Epidermal melanocyte (primary cell): ENCODE measurements around the gene ARHGAP15.

Experiments used
- DNase-seq: peaks from one replicate; pipeline ENCODE4 v3.0.0; 2011; ENCODE audit warnings: low spot score; ENCODE audit not compliant: insufficient read length

The ARHGAP15 gene

DNA sequence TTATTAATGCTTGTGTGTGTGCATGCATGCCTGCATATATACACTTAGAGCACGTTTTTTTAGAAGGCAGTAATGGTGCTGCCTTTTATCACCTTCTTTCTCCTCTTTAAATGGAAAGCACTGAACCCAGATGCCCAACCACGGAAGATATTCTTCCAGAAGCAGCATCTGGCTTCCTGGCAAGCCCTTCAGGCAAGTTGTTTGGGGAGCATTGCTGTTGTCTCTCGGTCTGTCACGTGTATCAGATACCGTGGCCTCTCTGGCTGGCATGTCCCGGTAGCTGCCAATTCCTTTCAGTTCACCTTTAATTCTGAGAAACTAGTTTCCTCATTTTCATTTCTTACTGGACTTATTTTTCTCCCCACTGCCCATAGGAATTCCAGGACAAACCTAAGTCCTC is 587.8 kb downstream of the ARHGAP15 start:
- DNase-seq = no peak

DNA sequence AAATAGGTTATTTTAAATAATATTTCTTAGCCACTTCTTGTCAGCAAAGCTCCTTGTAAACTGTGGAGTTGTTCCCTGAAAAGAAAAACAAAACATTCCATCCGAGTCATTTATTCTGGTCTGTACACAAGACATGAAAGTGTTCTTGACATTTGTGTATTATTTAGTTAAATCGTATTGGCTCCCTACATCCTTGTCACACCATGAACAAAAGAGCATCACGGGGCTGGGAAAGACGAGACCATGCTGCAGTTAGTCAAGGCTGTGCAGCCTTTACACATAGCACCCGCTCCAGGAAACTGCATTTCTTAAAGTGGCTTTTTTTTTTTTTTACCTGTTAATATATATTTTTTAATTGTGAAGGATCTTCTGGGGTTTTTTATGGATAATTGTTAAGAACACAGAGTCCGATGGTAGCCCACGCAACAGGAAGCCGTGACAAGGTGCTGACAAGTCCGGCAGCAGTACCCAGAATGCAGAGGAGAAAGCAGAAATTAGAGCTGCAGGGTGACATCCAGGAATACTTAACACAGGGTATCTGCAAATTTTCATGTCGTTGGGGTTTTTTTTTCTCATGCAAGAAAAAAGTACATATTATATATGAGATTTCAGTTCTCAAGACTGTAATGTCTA is 588.4 kb downstream of the ARHGAP15 start:
- DNase-seq = no peak

DNA sequence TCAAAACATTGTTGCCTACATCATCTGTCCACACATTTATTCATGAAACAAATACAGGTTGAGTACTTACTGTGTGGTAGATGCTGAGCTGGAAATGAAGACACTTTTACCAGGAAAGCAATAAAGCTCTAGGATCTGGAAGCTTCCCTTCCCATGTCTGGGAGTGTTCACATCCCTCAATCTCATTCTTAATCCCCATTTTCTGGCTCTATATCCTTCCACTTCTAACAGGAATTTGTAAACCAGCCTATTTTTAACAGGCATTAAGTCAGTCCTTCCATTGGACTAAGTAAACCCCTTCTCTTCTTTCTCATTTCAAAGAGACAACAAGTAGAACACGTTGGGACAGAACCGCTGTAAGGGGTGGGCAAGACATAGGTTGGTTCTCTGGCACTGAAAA is 589.5 kb downstream of the ARHGAP15 start:
- no peak for DNase-seq

DNA sequence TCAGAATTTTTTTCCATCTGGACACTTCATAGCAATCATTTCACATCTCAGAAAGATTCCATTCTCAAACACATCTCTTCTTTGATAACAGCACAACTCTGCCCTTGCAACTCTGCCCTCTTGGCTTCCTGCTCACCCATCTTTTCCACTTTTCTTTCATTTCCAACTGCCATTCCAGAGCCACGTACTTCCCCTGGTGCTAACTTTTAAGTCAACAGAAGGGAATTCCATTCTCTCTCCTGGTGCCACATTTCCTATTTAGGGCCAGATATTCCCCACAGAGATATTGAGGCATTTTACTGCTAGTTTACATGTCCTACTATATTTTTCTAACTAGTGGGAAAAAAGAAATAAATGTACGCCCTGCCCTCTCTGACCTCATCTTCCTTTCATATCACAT is 590.2 kb downstream of the ARHGAP15 start:
- no peak for DNase-seq

DNA sequence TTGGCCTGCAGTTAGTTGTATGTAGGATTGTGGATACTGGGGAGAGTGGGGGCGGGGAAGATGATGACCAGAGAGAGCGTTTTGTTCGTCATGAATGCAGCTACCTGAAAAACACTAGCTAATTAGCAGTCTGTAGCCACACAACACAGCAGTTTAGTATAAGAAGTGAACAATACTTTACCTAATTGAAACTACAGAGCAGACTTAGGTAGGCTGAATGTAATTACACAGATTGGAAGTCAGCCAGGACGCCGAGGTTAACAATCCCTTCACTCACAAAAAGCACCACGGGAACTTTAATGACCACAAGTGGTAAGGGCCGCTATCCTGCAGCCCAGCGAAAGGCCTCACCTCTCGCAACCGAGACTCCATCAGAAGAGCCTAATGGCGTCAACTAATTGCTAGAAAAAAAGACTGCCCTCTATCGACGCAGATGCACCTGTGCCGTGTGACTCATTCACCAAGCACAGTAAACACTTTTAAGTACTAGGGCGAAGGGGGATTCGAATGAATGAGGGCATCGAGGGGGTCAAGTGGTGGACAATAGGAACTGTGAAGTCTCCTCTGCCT is 591.0 kb downstream of the ARHGAP15 start:
- no peak for DNase-seq

DNA sequence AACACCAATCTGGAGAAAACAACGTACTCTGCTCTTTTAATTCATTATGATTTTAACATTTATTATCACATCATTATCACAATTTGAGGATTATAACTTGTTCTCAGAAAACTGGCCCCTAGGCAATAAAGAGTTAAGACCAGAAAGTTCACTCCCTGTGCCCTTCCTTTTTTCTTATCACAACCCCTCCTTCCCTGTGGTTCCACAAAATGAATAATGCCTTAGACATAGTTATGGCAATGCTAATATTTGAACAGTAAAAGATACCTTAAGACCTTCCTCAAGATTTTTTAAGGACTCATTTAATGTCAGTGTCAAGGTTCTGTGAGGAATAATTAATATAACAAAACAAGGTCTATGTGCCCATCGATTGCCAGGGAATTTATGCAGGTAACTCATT is 596.2 kb downstream of the ARHGAP15 start:
- no peak for DNase-seq

DNA sequence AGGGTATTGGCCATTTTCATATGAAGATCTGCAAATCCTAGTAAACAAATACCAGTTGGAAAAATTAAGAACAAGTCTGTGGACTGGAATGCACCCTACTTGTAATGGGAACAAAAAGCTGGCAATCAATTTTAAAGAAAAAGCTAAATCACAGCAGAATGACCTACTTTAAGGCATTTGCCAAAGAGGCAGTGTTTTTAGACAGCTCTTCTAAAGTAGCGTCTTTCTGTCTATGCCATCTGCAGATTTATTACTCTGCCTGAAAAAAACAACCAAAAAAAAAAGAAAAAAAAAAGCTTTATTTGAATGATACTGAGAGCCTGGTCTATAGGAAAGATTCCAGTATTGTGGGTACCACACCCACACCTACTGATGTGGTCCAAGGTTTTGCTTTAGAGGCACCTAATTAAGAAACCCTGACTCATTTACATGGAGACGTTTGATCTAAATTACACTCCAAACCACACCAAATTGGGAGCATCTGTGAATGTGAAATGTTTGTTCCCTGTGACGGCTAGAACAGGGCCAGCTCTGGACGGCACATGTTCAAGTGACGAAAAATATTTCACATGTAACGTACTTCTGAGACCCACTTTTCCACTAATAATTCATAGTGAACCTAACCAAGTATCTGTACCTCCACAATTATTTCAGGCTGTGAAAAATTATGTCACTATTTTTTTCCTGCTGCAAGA is 597.1 kb downstream of the ARHGAP15 start:
- DNase-seq = no peak

DNA sequence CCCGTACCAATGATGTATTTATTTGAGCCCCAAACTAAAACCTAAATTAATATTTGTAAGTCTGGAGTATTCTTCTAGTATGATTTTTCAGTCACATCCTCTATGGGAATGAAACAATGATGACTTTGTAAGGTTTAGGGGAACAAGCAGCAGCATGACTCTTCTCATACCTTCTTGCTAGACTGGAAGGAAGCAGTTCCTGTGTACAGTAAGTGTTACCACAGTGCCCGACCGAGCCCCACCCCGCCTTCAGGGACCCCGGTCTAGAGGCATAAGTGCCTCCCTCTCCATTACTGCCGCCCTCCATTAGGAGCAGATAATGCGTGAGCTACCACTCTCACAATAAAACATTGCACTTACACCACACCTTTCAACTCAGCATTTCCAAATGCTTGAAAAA is 599.3 kb downstream of the ARHGAP15 start:
- DNase-seq = no peak

DNA sequence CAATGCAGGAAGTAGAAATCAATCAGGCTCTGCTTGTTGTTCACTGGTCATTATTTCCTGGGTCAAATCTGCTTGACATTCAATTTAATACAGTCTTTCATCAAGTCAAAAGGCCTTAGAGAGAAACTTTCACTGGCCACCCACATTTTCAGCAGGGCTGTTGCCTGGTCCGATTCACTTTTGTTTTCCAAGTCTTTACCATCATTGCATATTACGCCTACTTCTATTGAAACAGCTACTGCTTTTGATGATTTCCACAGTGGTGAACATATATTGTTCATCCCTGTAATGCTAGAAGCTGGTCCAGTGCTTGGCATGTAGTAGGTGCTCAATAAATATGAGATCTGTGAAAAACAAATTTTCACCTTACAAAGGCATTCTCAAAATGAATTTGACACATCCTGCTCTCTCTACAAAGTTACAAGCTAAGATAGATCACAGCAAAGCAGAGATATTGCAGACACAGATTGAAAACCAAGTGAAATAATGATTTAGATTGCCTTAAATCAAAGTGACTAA is 600.1 kb downstream of the ARHGAP15 start:
- DNase-seq = no peak

DNA sequence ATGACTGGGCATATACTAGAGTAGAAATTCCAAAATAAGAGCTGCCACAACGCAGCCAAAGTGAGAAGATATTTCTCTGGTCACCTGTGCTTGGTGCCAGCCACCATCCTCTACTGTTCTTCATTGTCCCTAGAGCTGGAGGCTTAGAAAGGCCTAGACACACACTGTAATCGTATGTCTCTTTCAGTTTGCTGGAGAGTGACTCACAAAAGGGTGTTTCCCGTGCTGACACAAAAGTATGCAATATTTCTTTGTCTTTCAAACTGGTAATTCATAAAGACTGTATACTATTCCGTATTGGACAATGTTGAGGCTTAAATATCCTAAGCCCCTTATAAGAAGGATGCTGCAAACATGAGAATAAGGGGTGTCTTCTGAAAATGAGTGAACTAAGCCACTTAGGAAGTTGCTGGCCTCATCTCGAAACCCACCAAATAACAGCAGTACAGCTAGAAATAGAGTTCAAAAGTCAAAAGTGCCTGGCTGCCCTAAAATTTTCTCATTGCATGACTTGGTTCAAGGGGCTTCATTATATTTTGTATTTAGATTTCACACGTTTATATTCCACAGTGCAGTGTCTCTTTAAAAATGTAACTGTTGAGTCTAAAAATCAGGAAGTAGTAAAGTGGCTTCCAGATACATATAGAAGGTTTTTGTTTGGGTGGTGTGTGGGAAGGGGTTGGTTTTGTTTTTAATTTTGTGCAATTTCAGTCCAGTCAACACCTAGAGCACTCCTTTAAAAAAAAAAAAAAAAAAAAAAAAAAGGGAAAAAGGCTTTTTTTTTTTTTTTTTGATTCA is 601.1 kb downstream of the ARHGAP15 start:
- DNase-seq = no peak

DNA sequence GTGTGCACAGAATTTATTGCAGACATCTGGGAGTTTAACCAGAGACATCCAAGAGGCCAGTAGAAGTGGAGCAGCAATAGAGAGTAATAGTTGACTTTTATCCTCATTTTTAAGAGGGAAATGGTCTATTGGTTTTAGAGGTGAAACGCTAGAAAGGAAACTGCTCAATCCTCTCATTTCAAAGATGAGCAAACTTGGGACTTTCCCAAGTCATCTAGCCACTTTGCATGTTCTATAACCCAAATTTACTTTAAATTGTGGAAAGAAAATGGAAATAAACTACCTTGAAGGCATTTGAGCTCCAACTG is 601.7 kb downstream of the ARHGAP15 start:
- no peak for DNase-seq

DNA sequence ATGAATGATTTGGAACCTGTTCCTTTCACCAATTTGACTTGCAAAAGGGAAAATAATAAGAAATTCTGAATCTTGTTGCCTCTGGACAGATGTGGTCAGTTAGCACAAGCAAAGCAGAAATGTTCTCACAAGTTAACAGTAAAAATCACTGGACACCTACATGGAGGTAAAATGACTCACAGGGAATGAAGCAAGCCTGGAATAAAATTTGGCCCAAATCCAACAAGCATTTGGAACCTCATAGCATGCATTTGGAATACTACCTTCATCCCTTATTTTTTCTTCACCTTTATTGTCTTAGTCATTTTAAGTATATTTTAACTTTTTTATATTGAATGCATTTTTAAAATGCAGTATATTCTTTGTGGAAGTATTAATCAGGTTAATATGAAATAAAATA is 602.9 kb downstream of the ARHGAP15 start:
- no peak for DNase-seq

DNA sequence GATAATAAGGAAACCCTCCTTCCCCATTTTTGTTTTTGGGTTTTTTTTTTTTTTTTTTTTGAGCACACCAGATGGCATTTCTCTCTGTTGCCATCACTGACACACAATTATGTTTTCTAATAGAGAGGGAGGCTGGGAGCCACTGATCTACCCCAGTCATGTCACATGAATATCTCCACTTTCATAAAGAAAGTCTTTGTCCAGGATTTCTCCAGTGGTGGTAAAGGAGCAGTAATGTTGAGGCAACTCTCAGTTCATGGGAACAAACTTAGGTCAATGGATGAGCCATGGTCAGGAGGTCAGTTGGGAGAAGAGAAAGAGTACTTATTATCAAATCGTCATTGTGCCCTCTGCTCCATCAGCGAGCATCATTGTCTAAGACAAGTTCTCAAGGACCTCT is 603.7 kb downstream of the ARHGAP15 start:
- DNase-seq = peak; percentile 41

DNA sequence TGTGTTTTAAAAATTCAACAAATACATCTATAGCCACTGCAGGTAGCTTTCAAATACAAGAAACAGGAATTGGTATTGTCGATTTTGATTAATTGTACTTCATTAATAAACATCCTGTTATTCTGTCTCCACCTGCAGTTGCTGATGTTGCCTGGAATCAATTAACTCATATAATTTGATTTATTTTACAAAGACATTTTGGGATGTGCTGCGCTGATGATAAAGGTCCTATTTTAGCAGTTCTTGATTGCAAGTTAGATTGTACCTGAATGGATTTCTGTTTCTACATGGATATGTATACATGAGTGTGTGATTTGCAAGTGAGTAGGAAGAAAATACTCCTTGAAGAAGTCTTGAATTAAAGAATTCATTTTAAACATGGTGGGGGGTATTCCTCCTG is 605.3 kb downstream of the ARHGAP15 start:
- no peak for DNase-seq

DNA sequence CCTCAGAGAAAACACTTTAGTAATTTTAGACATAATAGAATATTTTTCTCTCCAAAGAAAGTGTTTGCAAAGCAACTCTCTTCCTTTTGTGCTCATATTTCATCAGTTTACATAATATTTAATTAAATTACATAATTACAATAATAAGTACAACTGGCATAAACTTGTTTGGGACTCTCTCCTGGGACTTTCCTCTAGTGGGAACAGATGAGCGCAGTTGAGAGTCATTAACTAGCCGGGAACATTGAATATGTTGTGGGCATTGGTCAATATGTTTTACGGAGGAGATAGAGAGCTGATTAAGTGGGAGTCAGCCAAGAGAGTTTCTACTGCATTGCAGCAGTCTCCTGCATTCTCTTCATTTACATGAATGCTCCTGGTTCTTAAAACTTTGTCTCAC is 607.7 kb downstream of the ARHGAP15 start:
- no peak for DNase-seq

DNA sequence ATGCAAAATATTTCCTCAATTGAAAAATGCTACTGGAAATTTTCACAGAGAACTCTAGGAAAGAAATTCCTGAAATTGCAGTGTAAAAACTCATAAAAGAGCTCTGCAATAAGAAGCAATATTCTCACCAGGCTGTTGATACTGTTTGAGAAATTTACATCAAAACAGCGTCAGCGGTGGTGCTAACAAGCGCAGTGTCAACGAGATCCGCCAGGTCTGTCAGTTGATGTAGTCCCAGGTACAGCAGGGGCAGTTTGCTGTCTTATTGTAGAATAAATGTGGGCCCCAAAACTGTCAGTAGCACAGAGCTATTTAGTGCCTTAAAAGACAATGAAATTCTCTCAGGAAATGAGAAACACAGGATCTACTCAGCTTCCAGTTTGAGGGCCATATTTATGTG is 611.2 kb downstream of the ARHGAP15 start:
- no peak for DNase-seq

DNA sequence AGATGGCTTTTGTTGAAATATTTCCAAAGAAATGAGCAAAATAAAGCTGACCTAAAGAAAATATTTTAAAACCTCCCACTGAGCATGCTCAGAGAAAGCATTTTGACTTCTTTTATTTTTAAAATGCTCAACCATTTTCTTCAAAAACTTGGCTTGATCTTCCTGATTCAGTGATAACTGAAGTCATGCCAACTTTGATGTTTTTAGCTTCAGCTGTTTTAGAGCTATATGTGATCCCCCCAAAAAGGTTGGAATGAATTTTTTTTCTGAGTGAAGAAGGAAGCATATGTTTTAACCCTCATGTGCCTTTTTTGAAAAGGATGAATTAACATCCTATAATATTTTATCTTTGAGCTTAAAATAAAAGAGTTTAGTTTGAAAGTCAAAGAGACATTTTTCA is 612.0 kb downstream of the ARHGAP15 start:
- DNase-seq = no peak

DNA sequence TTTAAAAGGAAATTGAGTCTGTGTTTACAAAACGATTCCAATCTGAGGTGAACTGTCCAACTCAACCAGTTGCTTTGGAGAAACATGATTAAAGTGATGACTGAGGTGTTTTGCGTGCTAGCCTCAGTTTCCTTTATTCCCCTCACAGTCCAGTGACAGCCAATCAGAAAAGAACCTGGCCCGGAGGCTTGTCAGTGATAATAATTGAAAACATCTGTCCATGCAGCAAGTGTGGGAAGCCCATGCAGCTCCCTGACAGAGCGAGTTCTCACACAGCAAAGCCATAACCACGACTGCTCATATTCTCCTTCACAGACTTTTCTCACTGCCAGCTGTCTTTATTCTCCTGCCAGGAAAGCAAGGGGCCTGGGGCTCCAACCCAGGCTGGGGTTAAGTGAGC is 613.4 kb downstream of the ARHGAP15 start:
- no peak for DNase-seq

DNA sequence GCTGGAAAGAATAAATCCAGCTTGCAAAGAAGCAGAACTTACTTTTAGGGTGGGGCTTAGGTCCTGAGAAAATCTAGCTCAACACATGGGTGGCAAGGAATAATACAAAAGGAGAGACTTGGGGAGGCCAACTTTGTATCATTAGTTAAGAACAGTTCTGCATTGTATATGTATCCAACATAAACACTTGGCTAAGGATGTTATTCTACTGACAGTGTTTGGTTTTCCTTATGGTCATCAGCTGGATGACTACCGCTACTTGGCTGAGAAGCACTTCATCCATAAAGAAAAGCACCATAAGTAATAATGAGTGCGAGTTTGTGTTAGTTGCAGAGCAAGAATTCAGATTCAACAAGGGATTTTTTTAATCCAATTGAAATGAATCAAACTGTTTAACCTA is 614.9 kb downstream of the ARHGAP15 start:
- no peak for DNase-seq

DNA sequence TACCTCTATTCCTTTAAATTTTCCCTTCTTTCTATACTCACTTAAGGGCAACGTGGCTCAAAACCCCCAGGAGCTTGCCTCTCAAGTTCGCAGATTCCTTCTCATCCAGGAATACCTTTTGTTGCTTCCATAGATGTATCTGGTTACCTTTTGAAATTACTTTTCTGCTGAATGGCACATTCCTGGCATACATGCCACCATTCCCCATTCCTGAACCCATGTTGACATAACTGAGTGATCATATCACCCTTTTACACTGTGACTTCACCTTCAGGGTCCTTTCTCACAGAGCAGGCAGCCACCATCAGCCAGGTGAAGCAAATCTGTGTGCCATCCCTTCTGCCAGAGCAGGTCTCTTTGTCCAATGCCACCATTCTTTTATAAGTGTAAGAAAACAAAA is 615.8 kb downstream of the ARHGAP15 start:
- no peak for DNase-seq

DNA sequence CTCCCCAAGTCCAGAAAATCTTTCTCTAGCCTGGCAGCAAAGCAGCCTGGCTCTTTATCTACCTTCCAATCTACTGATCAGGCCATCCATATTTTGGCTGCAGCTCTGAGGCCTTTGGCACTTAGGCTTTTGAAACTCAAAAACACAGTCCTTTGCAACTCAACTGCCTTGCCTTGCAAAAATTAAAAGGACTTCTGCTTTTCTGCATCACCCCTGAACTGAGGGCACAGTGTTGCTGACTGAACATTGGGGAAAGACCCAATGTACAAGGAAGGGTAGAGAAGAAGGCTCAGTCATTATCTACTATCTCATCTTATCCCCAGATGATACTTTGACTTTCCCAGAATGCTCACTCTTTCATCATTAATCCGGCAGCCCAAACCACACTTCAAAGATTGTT is 625.5 kb downstream of the ARHGAP15 start:
- no peak for DNase-seq

DNA sequence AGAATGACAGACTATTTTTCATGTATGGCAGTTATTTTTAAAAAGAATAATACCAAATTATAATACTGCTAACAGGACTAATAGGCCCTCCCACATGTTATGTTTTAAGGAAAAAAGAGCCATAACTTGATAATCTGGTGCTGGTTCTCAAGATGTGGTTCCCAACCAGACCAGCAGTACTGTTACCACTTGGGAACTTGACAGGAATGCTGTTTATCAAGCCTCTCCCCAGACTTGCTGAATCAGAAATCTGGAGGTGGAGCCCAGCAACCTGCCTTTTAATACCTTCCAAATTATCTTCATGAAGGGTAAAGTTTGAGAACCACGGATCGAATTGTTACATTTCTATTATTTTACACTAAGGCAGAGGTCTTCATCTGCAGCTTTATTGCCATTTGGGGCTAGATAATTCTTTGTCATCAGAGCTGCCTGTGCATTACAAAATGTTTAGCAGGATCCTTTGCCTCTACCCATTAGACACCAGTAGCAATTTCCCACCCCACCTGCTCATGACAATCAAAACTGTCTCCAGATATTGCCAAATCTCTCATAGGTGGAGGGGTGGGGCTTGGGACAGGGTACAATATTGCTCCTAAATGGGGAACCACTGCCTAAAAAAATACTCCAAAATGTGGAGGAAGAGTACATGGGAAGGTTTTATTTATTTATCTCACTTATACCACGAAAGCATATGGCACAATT is 629.6 kb downstream of the ARHGAP15 start:
- no peak for DNase-seq
